Activated CD4-positive, alpha-beta T cell treated with anti-CD3 and anti-CD28 coated beads, Interleukin-2, amount 10 ng/mL, durations not matched to agents 24 days and 14 days (primary cell): Measurements from ENCODE around the gene ITPRIP. TPM values are rescaled to one million over a fixed set of nuclear protein-coding genes. Genes with fewer than 3 reads are reported as not detected.
A peak's percentile ranks its signal among the peaks of the same experiment; 100 is the strongest.

ENCODE experiments used
- DNase-seq: peaks from one replicate; pipeline ENCODE4 v3.0.0; 2022
- H3K27ac Mint-ChIP-seq: one replicate; pipeline ENCODE4 v1.8.0; 2022; ENCODE audit warnings: mild to moderate bottlenecking, mixed read lengths
- H3K27me3 Mint-ChIP-seq: one replicate; pipeline ENCODE4 v1.8.0; 2022; ENCODE audit warnings: mixed read lengths
- H3K36me3 Mint-ChIP-seq: one replicate; pipeline ENCODE4 v1.8.0; 2022; ENCODE audit warnings: low read depth, mild to moderate bottlenecking, mixed read lengths
- H3K4me1 Mint-ChIP-seq: one replicate; pipeline ENCODE4 v1.8.0; 2021; ENCODE audit warnings: mixed read lengths
- H3K4me3 Mint-ChIP-seq: one replicate; pipeline ENCODE4 v1.8.0; 2022; ENCODE audit warnings: mild to moderate bottlenecking, moderate library complexity, mixed read lengths
- H3K9me3 Mint-ChIP-seq: one replicate; pipeline ENCODE4 v1.8.0; 2021; ENCODE audit warnings: mixed read lengths
- intact Hi-C: fragments of 100-400 bp; cut with micrococcal nuclease; formaldehyde crosslinking; loops from one replicate; pipeline ENCODE4 v1.15.1; 2023
- total RNA-seq: library from RNA; stranded (reverse); gene quantifications from 2 replicates; pipeline ENCODE4 v1.2.3, GENCODE V29; 2022

ITPRIP gene
- total RNA-seq, result 14.7 and 15.4 TPM in 2 replicates

GRCh38 chr10:104337985-104338735 is at the start of gene ITPRIP:
Gene ITPRIP, minus strand, starts transcription at chr10:104338465. Its CDS starts 22,414 bp downstream, at chr10:104316051.
- peaks cover 7% of the 10 kb centered on the region for H3K27me3 Mint-ChIP-seq
- DNase-seq, result peak; percentile 93
- H3K4me1 Mint-ChIP-seq, result peaks cover 51% of the 10 kb centered on the region
- no peaks in the 10 kb centered on the region for H3K9me3 Mint-ChIP-seq
- peak within 1 kb of the TSS; percentile 97 for H3K4me3 Mint-ChIP-seq
- peaks cover 5% of the 10 kb centered on the region for H3K36me3 Mint-ChIP-seq
- peak within 1 kb of the TSS; percentile 100 for H3K27ac Mint-ChIP-seq
- intact Hi-C loops, result loop anchor here (1.0 to 10.0 kb wide), 7 partner anchors 9 to 423 kb away; partner anchors contain the start of genes CFAP58, SFR1 and STN1

- H3K27ac Mint-ChIP-seq, result no peak overlapping the region
- peaks cover 11% of the 10 kb centered on the region for H3K4me1 Mint-ChIP-seq
- H3K9me3 Mint-ChIP-seq, result peaks cover 3% of the 10 kb centered on the region
- DNase-seq, result no peak
- H3K4me3 Mint-ChIP-seq, result no peak overlapping the region
- intact Hi-C loops, result no loop called here
- no peaks in the 10 kb centered on the region for H3K36me3 Mint-ChIP-seq
- H3K27me3 Mint-ChIP-seq, result peaks cover 25% of the 10 kb centered on the region
These were observed 49.0 kb upstream of the ITPRIP start for GRCh38 chr10:104387130-104387888.

- H3K4me3 Mint-ChIP-seq, result no peak overlapping the region
- no peak for DNase-seq
- intact Hi-C loops, result no loop called here
- H3K27me3 Mint-ChIP-seq, result peaks cover 27% of the 10 kb centered on the region
- peaks cover 3% of the 10 kb centered on the region for H3K4me1 Mint-ChIP-seq
- no peaks in the 10 kb centered on the region for H3K36me3 Mint-ChIP-seq
- H3K9me3 Mint-ChIP-seq, result peaks cover 3% of the 10 kb centered on the region
- H3K27ac Mint-ChIP-seq, result no peak overlapping the region
These were observed 42.1 kb upstream of the ITPRIP start for GRCh38 chr10:104380336-104380735.

- Mint-ChIP-seq H3K27ac (no peak overlapping the region), H3K4me1 (no peaks in the 10 kb centered on the region), H3K4me3 (no peak overlapping the region), H3K36me3 (no peaks in the 10 kb centered on the region), H3K27me3 (peaks cover 24% of the 10 kb centered on the region), H3K9me3 (no peaks in the 10 kb centered on the region)
- intact Hi-C loops, result no loop called here
- DNase-seq, result no peak
These were observed 38.6 kb upstream of the ITPRIP start for GRCh38 chr10:104376784-104377300.

- no peak overlapping the region for H3K4me3 Mint-ChIP-seq
- DNase-seq, result no peak
- H3K9me3 Mint-ChIP-seq, result no peaks in the 10 kb centered on the region
- H3K4me1 Mint-ChIP-seq, result no peaks in the 10 kb centered on the region
- H3K27me3 Mint-ChIP-seq, result peaks cover 24% of the 10 kb centered on the region
- H3K27ac Mint-ChIP-seq, result no peak overlapping the region
- intact Hi-C loops, result no loop called here
- no peaks in the 10 kb centered on the region for H3K36me3 Mint-ChIP-seq
These were observed 36.3 kb upstream of the ITPRIP start for GRCh38 chr10:104374591-104374990.

GRCh38 chr10:104371753-104372152 is 33.5 kb upstream of the ITPRIP start:
- H3K4me3 Mint-ChIP-seq, result no peak overlapping the region
- intact Hi-C loops, result no loop called here
- peaks cover 21% of the 10 kb centered on the region for H3K27me3 Mint-ChIP-seq

GRCh38 chr10:104368381-104368780 is 30.1 kb upstream of the ITPRIP start:
- no peak for DNase-seq
- Mint-ChIP-seq H3K9me3 (no peaks in the 10 kb centered on the region), H3K27me3 (peaks cover 21% of the 10 kb centered on the region), H3K36me3 (no peaks in the 10 kb centered on the region), H3K4me3 (no peak overlapping the region), H3K27ac (no peak overlapping the region), H3K4me1 (no peaks in the 10 kb centered on the region)
- intact Hi-C loops, result no loop called here

More at GRCh38 chr10:104371753-104372152, 33.5 kb upstream of the ITPRIP start:
- no peaks in the 10 kb centered on the region for H3K36me3 Mint-ChIP-seq
- DNase-seq, result no peak
- H3K4me1 Mint-ChIP-seq, result no peaks in the 10 kb centered on the region
- H3K27ac Mint-ChIP-seq, result no peak overlapping the region
- H3K9me3 Mint-ChIP-seq, result no peaks in the 10 kb centered on the region

- Mint-ChIP-seq H3K27ac (no peak overlapping the region), H3K4me1 (no peaks in the 10 kb centered on the region), H3K4me3 (no peak overlapping the region), H3K27me3 (peaks cover 24% of the 10 kb centered on the region), H3K36me3 (no peaks in the 10 kb centered on the region), H3K9me3 (no peaks in the 10 kb centered on the region)
- intact Hi-C loops, result no loop called here
- DNase-seq, result no peak
These were observed 29.6 kb upstream of the ITPRIP start for GRCh38 chr10:104367904-104368303.

- no peaks in the 10 kb centered on the region for H3K36me3 Mint-ChIP-seq
- DNase-seq, result no peak
These were observed 21.5 kb upstream of the ITPRIP start for GRCh38 chr10:104359811-104360210.

GRCh38 chr10:104353325-104354048 is 15.2 kb upstream of the ITPRIP start, which contains the start of gene CFAP58:
Gene CFAP58, plus strand, starts transcription at chr10:104353833. Its CDS starts 65 bp downstream, at chr10:104353898.
- no peaks in the 10 kb centered on the region for H3K27me3 Mint-ChIP-seq
- H3K9me3 Mint-ChIP-seq, result no peaks in the 10 kb centered on the region
- intact Hi-C loops, result loop anchor here (1.0 to 5.0 kb wide), 4 partner anchors 15 to 436 kb away; partner anchors contain the start of genes ITPRIP and STN1
- no peaks in the 10 kb centered on the region for H3K36me3 Mint-ChIP-seq
- peaks cover 13% of the 10 kb centered on the region for H3K4me1 Mint-ChIP-seq
- H3K4me3 Mint-ChIP-seq, result no peak within 1 kb of the TSS
- no peak within 1 kb of the TSS for H3K27ac Mint-ChIP-seq
- DNase-seq, result peak; percentile 98

More at GRCh38 chr10:104359811-104360210, 21.5 kb upstream of the ITPRIP start:
- Mint-ChIP-seq H3K27me3 (peaks cover 9% of the 10 kb centered on the region), H3K27ac (no peak overlapping the region), H3K4me1 (peaks cover 4% of the 10 kb centered on the region), H3K4me3 (no peak overlapping the region), H3K9me3 (no peaks in the 10 kb centered on the region)
- intact Hi-C loops, result no loop called here

GRCh38 chr10:104351919-104352318 is 13.7 kb upstream of the ITPRIP start:
- DNase-seq, result no peak
- H3K4me3 Mint-ChIP-seq, result no peak overlapping the region
- intact Hi-C loops, result loop anchor here (1.0 to 5.0 kb wide), 4 partner anchors 23 to 435 kb away; partner anchors contain the start of gene STN1
- H3K4me1 Mint-ChIP-seq, result peaks cover 13% of the 10 kb centered on the region
- H3K27ac Mint-ChIP-seq, result peak overlapping the region; percentile 34
- H3K9me3 Mint-ChIP-seq, result no peaks in the 10 kb centered on the region
- no peaks in the 10 kb centered on the region for H3K36me3 Mint-ChIP-seq
- H3K27me3 Mint-ChIP-seq, result no peaks in the 10 kb centered on the region

- H3K27ac Mint-ChIP-seq, result peak overlapping the region; percentile 86
- H3K4me3 Mint-ChIP-seq, result no peak overlapping the region
- no peaks in the 10 kb centered on the region for H3K9me3 Mint-ChIP-seq
- no peaks in the 10 kb centered on the region for H3K36me3 Mint-ChIP-seq
- peaks cover 14% of the 10 kb centered on the region for H3K4me1 Mint-ChIP-seq
- DNase-seq, result peak; percentile 64
- H3K27me3 Mint-ChIP-seq, result no peaks in the 10 kb centered on the region
- intact Hi-C loops, result loop anchor here (1.0 to 5.0 kb wide), 3 partner anchors 22 to 434 kb away; partner anchors contain the start of gene STN1
These were observed 12.9 kb upstream of the ITPRIP start for GRCh38 chr10:104351061-104351702.
